Measurements from ENCODE around the gene SMKR1.
A peak's percentile ranks its signal among the peaks of the same experiment; 100 is the strongest.

Gene SMKR1

DNA sequence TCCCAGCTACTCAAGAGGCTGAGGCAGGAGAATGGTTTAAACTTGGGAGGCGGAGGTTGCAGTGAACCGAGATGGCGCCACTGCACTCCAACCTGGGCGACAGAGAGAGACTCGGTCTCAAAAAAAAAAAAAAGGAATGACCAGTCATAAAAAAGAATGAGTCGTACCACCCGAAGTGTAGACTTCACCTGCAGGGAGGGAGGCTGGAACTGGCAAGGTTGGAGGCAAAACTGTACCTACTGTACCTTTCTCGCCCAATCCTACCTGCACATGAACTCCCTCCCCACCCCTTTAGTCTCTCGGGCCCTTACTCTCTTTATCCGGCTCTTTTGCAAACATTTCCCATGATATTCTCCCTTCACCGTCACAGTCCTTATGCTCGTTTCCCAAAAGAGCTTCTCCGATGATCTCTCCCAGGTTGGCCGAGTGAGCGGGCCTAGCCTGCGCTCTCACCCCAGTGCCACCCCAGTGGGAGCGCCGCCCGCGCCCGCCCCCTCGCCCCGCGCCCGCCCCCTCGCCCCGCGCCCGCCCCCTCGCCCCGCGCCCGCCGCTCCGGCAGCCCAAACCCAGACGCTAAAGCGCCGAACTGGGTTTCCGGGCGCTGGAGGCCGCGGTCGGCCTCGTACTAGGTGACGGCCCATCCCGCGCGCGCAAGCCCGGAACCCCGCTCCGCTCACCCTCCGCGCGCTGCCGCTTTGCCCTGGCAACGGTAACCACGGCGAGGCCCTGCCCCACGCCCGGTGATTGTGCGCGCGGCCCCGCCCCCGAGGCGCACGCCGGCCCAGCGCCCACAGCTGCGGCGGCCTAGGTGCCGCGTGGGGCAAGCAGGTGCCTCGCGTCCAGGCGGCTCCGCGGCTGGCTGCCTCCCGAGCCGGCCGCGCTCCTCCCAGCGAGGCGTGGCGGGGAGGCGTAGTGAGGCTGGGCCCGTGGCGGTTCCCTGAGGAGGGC, at the start of gene SMKR1:
TSS of gene SMKR1 (plus strand) at position 772 of the 948 bp plus-strand sequence. CDS start 294 bp downstream, outside the sequence.
- H3K4me2 ChIP-seq: peak within 1 kb of the TSS; percentile 80
- no peaks in the 10 kb centered on the region for H3K79me2 ChIP-seq (ENCODE audit: insufficient read depth, low read depth)
- no peak within 1 kb of the TSS for H3K4me3 ChIP-seq (IDR thresholded peaks at IDR 0.05; ENCODE audit: insufficient read depth, low read depth, low read length)
- TF ChIP-seq, protein P1, sequence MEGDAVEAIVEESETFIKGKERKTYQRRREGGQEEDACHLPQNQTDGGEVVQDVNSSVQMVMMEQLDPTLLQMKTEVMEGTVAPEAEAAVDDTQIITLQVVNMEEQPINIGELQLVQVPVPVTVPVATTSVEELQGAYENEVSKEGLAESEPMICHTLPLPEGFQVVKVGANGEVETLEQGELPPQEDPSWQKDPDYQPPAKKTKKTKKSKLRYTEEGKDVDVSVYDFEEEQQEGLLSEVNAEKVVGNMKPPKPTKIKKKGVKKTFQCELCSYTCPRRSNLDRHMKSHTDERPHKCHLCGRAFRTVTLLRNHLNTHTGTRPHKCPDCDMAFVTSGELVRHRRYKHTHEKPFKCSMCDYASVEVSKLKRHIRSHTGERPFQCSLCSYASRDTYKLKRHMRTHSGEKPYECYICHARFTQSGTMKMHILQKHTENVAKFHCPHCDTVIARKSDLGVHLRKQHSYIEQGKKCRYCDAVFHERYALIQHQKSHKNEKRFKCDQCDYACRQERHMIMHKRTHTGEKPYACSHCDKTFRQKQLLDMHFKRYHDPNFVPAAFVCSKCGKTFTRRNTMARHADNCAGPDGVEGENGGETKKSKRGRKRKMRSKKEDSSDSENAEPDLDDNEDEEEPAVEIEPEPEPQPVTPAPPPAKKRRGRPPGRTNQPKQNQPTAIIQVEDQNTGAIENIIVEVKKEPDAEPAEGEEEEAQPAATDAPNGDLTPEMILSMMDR (conservative IDR thresholded peaks at IDR 0.05; ENCODE audit: low read depth, low read length): no peak
- no peak within 1 kb of the TSS; the same call in 1 of the 2 replicates for H3K27ac ChIP-seq
- H3K9ac ChIP-seq: peak within 1 kb of the TSS; percentile 67; the same call in 1 of the 2 replicates
- no peaks in the 10 kb centered on the region for H3K27me3 ChIP-seq (ENCODE audit: insufficient read depth, low read depth)
- no peaks in the 10 kb centered on the region for H4K20me1 ChIP-seq (ENCODE audit: insufficient read depth)
- H3K36me3 ChIP-seq (ENCODE audit: insufficient read depth): no peaks in the 10 kb centered on the region
- peaks cover 7% of the 10 kb centered on the region for H3K4me1 ChIP-seq (ENCODE audit: low read depth, poor library complexity, severe bottlenecking)
- H2AFZ ChIP-seq (ENCODE audit: low read depth): peak within 1 kb of the TSS; percentile 99

DNA sequence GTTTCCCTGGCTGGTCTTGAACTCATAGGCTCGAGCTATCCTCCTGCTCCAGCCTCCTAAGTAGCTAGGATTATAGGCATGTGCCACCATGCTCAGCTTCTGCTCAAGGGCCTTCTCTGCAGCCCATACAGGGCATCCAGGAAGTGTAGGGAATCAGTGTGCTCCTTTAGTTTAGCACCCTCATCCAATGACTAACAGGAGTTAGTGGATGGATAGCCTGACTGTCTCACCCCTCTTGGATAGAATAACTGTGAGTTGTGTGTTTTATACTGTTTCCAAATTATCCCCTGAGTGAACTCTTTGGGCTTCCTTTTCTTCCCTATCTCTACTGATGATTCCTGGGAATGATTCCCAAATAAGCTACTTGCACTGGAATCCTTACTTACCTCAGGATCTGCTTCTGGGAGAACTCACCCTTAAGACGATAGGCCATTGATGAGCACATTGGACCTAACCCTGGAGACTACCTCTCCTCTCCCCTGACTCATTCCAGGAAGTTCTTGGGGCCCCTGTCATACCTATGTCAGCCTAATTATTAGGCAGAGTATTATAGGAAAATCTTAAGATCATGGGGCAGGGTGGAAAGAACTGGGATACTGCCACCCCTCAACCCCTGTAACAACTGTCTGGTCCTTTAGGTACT, 49.6 kb upstream of the SMKR1 start:
- Histone ChIP-seq H3K79me2 (ENCODE audit: insufficient read depth, low read depth) (no peaks in the 10 kb centered on the region), H3K27me3 (ENCODE audit: insufficient read depth, low read depth) (no peaks in the 10 kb centered on the region), H3K27ac (no peak overlapping the region), H3K36me3 (ENCODE audit: insufficient read depth) (no peaks in the 10 kb centered on the region), H3K4me3 (IDR thresholded peaks at IDR 0.05; ENCODE audit: insufficient read depth, low read depth, low read length) (no peak overlapping the region), H3K4me2 (no peak overlapping the region), H3K4me1 (ENCODE audit: low read depth, poor library complexity, severe bottlenecking) (peaks cover 21% of the 10 kb centered on the region), H4K20me1 (ENCODE audit: insufficient read depth) (no peaks in the 10 kb centered on the region), H2AFZ (ENCODE audit: low read depth) (no peak overlapping the region), H3K9ac (no peak overlapping the region)
- TF ChIP-seq, protein P1 (conservative IDR thresholded peaks at IDR 0.05; ENCODE audit: low read depth, low read length): no peak

DNA sequence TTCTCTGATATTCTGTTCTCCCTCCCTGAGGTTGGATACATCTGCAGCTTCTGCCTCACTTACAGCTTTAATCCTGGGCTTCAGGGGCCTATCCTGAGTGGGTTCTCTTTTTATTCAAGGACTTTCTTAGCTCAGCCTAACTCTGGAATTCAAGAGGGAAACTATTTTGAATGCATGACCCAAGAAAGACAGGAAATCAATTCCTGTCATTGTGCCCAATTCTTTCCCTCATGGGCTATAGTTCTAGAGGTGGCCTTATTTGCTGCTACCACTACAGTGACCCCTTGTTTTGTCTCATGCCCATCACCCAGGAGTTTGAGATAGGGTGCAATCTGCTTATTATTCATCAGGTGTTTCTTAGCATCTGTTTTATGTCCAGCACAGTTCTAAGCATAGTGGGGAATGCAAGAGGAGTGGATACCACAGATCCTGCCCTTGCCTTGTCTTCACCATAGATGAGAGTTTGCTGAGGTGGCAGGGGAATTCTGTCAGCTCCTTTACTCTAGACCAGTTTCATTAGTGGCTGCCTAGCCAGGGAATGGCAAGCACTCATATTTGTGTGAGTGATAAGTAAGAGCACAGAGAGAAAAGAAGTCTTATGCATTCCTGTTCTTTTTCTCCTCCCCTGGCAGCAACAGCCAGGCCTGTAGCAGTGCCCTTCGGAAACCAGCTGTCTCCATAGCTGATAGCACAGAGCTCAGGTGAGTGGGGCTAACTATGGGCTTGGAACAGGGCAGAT, 48.7 kb upstream of the SMKR1 start:
- H3K27ac ChIP-seq: peak overlapping the region; percentile 35; the same call in 1 of the 2 replicates
- H3K27me3 ChIP-seq (ENCODE audit: insufficient read depth, low read depth): no peaks in the 10 kb centered on the region
- peak overlapping the region; percentile 3; the same call in 1 of the 2 replicates for H3K9ac ChIP-seq
- H3K4me3 ChIP-seq (IDR thresholded peaks at IDR 0.05; ENCODE audit: insufficient read depth, low read depth, low read length): no peak overlapping the region
- H3K4me2 ChIP-seq: peak overlapping the region; percentile 44
- H4K20me1 ChIP-seq (ENCODE audit: insufficient read depth): no peaks in the 10 kb centered on the region
- no peak overlapping the region for H2AFZ ChIP-seq (ENCODE audit: low read depth)
- peaks cover 21% of the 10 kb centered on the region for H3K4me1 ChIP-seq (ENCODE audit: low read depth, poor library complexity, severe bottlenecking)
- H3K36me3 ChIP-seq (ENCODE audit: insufficient read depth): no peaks in the 10 kb centered on the region
- H3K79me2 ChIP-seq (ENCODE audit: insufficient read depth, low read depth): no peaks in the 10 kb centered on the region
- TF ChIP-seq, protein P1 (conservative IDR thresholded peaks at IDR 0.05; ENCODE audit: low read depth, low read length): no peak

DNA sequence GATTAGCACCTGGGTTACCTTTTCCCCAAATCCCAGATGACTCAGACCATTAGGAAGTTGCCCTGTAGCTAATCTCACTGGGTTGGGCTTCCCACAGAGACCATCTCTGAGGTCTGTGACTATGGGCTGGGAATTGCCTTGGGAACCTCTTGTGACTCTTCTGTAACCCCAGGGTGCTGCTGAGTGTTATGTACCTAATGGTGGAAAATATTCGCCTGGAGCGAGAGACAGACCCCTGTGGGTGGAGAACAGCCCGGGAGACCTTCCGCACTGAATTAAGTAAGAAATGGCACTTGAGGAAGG, 48.1 kb upstream of the SMKR1 start:
- H4K20me1 ChIP-seq (ENCODE audit: insufficient read depth): no peaks in the 10 kb centered on the region
- H3K27me3 ChIP-seq (ENCODE audit: insufficient read depth, low read depth): no peaks in the 10 kb centered on the region
- no peak overlapping the region for H2AFZ ChIP-seq (ENCODE audit: low read depth)
- H3K4me3 ChIP-seq (IDR thresholded peaks at IDR 0.05; ENCODE audit: insufficient read depth, low read depth, low read length): no peak overlapping the region
- H3K9ac ChIP-seq: peak overlapping the region; percentile 3; the same call in 1 of the 2 replicates
- peak overlapping the region; percentile 35; the same call in 1 of the 2 replicates for H3K27ac ChIP-seq
- peaks cover 21% of the 10 kb centered on the region for H3K4me1 ChIP-seq (ENCODE audit: low read depth, poor library complexity, severe bottlenecking)
- H3K79me2 ChIP-seq (ENCODE audit: insufficient read depth, low read depth): no peaks in the 10 kb centered on the region
- H3K36me3 ChIP-seq (ENCODE audit: insufficient read depth): no peaks in the 10 kb centered on the region
- TF ChIP-seq, protein P1 (conservative IDR thresholded peaks at IDR 0.05; ENCODE audit: low read depth, low read length): no peak
- peak overlapping the region; percentile 44 for H3K4me2 ChIP-seq
